NCI-H187 treated with DMSO at 0.1 percent for 48 hours (cell line): ENCODE data around the gene MAGI2.

Source experiments
- DNase-seq: peaks from one replicate; lab custom pipeline; 2025; lab: John Stamatoyannopoulos, UW

Gene MAGI2

DNA sequence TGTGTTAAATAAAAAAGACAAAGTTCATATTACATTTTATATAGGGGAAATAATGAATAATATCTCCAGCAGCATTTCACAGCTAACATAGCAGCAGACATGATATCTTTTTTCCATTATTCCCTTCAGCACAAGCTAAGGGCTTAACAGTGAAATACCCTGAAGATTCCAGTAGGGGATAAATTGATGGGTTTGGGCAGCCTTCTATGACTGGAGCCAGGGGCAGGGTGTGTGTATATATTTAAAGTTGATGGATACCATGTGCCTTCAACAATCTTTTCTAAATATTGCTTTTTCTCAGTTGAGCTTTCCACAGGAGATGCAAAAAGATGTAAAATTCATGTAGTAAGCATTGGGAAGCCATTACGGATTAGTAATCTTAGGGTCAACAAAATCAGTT is 151.2 kb downstream of the MAGI2 start:
- DNase-seq, result no peak

DNA sequence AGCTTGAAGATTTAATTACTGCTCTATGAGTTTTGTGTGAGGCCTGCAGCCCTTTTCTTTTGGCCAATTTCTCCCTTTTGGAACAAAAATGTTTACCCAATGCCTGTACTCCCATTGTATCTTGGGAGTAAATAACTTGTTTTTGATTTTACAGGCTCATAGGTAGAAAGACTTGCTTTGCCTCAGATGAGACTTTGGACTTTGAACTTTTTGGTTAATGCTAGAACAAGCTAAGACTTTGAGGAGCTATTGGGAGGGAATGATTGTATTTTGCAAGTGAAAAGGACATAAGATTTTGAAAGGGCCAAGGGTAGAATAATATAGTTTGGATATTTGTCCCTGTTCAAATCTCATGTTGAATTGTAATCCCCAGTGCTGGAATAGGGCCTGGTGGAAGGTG is 152.0 kb downstream of the MAGI2 start:
- DNase-seq, result no peak

DNA sequence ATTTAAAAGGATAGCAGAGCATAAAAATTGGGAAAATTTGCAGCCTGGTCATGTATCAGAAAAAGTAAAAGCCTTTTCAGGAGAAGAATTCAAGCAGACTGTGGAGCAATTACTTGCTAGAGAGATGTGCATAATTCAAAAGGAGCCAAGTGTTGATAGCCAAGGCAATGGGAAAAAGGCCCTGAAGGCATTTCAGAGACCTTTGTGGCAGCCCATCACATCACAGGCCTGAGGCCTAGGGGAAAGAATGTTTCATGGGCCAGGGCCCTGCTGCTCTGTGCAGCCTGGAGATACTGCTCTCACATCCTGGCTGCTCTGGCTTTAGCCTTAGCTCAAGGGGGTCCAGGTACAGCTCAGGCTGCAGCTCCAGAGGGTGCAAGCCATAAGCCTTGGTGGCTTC is 152.9 kb downstream of the MAGI2 start:
- DNase-seq, result no peak

DNA sequence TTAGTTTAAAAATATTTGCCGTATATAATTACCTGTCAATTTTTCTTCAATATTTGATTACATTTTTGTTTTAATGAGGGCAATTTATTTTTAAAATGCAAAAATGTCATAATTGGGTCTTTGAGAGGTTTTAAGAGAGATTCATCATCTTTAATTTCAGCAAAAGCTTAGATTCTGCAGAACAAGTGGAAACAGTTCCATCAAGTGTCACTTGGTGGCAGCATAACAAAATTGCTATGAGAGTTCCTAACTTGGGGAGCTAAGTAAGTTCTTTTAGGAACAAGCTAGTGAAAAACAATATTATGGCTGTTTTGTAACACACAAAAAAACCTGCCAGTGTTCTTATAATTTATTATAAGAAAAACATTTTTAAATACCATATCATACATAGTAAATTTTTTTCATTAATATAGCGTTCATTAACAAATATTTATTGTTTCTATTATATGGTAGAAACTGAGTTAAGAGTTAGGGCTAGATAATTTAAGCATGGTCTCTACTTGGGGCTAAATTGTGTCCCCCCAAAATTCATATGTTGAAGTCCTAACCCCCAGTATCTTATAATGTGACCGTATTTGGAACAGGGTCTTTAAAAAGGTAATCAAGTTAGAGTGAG is 155.2 kb downstream of the MAGI2 start:
- DNase-seq, result no peak

DNA sequence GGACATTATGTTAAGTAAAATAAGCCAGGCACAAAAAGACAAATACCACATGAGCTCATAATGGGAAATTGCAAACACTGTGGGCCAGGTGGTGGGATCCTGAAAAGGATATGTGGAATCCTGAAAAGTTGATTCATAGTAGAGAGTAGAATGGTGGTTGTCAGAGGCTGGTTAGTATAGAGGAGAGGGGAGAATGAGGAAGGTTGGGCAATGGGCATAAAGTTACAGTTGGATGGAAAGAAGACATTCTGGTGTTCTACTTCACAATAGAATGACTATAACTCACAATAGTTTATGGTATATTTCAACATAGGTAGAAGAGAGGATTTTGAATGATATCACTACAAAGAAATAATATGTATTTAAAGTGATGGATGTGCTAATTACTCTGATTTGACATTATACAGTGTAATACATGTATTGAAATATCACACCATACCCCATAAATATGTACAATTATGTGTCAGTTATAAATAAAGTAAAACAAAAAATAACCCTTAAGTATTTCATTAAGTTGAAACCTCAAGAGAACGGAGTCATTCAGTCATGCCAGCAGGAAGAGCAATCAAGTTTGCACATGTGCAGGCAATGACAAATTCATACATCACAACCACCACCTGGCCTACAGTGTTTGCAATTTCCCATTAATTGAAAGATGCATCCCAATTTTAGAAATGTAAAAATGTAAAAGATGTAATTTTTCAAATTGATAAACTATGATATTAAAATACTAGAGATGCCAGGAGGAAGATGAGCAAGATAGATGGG is 156.7 kb downstream of the MAGI2 start:
- no peak for DNase-seq

DNA sequence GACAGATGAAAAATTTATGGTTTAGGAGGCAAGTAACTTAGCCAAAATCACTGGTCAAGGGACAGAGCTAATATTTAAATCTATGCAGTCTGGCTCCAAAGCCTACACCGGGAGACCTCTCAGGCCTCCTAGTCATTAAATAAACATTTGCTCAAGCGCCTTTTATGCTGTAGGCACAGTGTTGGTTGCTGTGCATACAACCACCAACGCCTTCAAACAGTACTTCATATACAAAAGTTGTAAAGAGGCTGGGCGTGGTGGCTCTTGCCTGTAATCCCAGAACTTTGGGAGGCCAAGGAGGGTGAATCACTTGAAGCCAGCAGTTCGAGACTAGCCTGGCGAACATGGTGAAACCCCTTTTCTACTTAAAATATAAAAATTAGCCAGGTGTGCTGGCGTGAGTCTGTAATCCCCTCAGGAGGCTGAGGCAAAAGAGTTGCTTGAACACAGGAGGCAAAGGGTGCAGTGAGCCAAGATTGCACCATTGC is 159.8 kb downstream of the MAGI2 start:
- no peak for DNase-seq

DNA sequence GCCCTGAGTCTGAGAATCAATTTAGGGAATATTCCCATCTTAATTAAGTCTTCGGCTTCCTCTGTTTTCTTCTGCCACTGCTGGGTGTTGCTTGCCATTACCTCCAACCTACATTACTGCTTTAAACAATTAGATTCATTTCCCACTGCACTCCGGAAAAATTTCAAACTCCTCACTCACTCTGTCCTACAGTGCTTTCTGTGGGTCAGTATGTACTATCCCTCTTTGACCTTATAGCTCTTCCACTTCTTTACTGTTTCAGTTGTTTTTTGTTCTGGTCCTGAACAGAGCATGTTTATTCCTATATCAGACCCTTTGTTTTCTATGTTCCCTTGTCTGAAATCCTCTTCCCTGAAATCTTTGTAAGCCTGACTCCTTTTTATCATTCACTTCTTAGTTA is 160.6 kb downstream of the MAGI2 start:
- no peak for DNase-seq

DNA sequence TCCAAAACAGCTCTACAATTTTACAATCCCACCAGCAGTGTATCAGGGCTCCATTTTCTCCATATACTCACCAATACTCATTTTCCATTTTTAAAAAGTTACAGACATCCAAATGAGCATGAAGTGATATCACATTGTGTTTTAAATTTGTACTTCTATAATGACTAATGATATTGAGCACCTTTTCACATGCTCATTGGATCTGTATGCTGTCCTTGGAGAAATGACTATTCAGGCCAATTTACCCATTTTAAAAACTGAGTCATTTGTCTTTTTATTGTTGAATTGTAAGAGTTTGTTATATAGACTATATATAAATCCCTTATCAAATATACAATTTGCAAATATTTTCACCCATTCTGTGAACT is 162.0 kb downstream of the MAGI2 start:
- DNase-seq, result no peak

DNA sequence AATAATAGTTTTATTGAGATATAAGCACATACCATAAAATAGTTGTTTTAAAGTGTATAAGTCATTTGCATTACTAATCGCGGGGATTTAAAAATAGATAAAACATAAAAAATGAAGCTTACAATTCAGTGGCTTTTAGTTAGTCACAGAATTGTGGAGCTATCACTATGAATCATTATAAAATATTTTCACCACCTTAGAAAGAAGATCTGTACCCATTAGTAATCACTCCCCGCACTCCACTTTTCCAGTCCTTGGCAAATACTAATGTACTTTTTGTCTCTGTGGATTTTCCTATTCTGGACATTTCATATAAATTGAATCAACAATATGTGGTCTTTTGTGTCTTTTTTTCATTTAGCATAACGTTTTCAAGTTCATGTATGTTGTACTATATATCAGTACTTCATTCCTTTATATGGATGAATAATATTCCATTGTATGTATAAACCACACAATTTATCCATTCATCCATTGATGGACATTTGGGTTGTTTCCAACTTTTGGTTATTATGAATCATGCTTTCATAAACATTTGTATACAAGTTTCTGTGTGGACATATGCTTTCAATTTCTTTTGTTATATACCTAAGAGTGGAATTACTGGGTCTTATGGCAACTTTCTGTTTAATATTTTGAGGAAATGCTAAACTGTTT is 162.5 kb downstream of the MAGI2 start:
- no peak for DNase-seq

DNA sequence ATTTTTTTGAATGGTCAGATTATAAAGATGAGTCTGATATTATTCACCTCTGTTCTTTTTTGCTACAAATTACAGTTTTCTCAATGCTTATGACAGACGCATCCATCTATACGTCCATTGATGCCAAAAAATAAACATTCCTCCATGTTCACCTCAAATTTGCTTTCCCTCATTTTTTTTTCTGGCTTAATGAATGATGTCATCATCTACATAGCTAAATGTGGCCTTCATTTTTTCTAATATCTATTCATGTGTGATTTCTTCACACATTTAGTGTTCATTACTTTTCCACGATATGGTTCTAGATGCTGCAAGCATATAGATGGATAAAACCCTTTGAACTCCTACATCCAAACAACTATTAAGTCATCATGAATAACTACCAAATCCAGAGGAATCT is 163.1 kb downstream of the MAGI2 start:
- DNase-seq, result no peak

DNA sequence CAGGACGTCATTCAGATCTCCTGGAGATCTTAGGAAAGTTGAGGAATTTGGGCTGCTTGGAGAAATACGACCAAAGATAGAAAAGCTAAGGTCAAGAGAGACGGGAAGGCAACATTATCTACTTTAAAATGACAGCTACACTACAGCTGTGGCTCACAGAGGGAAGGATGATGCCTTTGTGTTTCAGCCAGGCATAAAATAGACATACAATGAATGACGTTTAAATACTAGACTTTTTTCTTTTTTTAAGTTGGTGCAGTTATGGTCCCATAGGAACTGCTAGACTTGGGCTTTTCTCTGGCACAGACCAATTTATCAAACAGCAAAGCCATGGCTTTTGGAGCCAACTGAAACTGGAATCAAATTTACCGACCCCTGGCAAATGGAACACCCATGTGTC is 164.8 kb downstream of the MAGI2 start:
- no peak for DNase-seq

DNA sequence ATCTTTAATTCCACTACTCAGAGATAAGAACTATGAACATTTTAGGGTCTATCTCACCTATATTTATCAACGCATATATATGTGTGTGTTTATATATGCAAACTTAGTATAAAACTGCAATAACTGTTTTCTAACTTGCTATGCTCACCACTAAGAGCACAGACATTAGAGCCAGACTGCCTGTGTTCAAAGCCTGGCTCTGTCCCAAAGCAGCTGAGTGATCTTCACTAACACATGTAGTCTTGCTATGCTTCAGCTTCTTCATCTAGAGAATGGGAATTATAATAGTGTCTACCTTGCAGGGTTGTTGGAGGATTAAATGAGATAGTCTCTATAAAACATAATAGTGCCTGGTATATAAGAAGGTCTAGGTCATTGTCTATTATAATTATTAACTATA is 165.5 kb downstream of the MAGI2 start:
- no peak for DNase-seq

DNA sequence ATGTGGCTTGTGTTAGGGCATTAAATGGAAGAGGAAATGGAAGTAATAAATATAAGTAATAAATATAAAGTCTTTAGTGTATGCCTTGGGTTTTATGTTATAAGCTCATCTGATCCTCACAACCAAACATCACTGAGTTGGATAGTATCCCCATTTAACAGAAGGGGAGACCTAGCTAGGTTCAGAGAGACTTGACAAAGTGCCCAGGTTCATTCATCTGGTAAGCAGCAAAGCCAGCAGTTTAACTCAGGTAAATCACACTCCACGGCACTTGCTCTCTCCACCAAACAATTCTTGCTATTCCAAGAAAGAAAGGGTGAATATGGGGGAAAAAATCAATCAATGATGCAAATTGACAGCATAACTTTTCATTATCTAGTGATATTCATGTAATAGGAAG is 167.3 kb downstream of the MAGI2 start:
- DNase-seq, result no peak

DNA sequence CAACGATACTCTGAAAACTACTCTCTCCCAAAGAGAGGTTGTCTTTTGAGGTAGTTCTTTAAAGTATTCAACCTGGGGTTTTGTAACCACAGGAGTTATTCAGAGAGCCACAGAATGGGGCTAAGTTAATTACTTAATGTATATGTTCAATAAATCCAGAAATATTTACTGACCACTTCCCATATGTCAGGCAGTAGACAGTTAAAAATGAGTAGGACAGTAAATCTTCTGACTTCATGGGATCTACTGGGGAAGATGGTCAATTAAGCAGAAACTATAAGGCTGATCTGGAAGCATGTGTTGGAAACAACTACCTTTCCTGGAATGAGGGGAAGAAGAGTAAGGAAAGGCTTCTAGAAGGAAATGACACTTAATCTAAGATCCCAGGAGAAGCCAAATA is 167.7 kb downstream of the MAGI2 start:
- DNase-seq, result no peak

DNA sequence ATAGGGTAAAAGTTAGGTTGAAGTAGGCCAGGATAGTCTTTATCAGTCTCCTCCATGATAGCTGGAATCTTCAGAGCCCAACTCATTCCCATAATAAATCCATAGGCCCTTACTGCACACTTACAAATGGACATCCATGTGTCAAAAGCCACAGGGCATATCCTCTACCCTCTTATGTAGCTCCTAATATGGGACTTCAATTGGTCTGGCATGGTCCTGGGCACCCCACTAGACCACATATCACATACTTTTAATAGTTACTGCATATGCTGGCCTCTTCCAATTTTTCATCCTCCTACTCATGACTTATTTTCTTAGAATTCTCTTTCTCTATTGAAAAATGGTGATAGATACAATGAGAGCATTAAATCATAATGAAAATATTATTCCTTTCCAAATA is 169.3 kb downstream of the MAGI2 start:
- DNase-seq, result no peak

DNA sequence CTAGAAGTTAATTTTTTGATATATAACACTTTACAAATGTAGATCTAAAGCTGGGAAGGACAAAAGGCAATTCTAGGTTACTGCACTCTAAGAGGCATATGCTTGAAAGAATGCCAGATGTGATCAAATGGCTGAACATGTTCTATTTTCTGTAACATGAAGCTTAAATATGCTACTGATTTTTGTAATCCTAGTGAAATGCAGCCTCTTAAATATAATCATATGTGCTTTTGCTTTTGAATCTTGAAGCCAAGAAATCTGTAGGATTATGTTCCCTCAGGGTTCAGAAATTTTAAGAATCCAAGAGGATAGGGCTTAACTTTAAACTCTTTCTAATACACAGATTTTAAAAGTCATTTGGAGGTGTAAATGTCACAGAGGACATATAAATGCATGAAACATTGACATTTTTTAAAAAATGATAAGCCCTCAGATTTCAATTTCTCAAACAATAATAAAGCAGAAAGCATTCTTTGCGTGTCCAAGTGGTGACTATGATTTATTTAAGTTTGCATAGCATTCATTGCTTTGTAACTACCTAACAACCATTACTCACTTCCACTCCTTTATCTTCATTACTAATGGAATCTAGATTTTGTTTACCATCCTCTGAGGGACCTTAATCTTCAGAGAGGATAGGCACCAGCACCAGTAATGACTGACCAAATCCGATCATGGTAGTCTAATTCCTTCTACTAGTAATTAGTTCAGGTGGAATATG is 170.4 kb downstream of the MAGI2 start:
- no peak for DNase-seq

DNA sequence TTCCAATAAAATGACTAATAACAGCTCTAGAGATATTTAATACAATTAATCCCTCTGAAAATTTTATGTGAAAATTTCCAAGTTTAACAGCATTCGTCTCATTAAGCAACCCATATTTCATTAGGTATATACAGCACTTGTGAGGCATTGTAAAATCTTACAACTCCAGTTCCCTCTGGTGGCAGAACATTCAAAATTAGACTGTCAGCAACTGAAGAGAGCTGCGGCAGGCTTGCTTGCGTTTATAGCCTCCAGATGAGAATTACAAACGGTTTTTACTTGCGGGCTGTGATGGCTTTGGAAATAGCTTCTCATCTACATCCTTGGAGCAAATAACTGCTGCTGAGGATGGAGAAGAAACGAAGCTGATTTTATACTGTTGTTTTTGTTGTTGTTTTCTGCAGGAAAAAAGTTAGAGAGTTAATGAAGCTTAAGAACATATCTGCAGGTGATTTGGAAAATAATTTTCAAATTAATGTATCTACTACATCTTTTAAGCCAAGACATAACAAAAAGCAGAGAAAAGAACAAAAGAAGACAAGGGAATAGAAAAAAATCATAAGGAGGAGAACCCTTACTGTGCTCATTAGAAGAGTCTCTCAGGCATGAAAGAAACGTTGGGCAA is 171.3 kb downstream of the MAGI2 start:
- no peak for DNase-seq

DNA sequence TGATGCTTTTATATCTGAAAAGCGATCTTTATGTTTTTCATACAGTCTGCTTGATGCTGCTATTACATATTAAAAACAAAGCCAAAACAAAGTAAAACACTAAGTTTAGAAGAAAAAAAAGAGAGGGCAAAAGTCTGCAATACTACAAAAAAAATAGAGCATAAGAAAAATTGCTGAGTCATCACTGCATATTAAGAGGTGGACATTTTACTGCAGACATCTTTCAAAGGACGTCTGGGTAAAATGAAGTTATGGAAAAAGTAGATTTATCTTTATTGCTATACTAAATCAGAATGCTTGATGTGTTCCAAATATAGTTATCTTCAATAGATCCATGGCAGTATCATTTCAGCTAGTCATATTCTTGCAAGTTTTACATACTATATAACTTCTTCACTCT is 172.0 kb downstream of the MAGI2 start:
- DNase-seq, result no peak

DNA sequence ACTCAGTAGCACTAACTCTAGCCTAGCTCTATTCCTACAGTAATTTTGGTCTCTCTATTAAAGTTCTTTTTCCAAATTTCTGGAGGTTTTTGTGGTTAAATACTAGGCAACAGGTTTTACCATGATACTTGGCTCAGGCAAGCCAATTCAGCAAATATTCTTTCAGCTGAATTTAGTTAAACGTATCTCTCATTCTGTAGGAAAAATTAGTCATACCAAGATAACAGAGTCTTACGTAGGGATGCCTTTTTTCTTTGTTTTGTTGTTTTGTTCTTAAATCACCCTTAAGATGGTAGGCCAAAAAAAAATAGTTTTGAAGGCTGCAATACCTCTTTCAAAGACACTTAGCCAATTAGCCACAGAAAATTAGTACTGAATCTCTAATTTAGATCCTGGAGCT is 180.5 kb downstream of the MAGI2 start:
- no peak for DNase-seq

DNA sequence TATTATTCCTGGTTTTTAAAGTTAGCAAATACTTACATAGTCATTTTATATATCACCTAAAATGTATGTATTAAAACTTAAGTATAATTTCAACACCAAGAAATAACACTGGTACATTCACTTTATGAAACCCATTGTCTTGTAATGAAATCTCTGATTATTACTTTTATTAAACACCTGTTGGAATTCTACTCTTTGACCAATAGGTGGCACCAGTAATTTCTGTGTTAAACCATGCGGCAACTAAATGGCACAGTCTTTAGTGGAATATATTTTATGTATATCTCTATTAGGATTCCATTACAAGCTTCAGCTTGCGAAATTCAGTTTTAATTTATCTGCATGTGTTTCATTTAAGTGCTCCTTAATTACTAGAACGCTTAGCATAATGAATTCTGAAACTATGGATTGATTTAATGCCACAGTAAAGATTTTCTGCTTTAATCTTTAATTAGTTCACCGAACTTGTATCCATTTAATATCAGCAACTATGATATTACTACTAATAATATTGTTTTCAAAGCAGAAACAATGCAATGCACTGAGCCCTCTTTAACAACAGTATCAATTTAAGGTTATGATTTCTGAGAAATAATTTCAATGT is 181.3 kb downstream of the MAGI2 start:
- no peak for DNase-seq

DNA sequence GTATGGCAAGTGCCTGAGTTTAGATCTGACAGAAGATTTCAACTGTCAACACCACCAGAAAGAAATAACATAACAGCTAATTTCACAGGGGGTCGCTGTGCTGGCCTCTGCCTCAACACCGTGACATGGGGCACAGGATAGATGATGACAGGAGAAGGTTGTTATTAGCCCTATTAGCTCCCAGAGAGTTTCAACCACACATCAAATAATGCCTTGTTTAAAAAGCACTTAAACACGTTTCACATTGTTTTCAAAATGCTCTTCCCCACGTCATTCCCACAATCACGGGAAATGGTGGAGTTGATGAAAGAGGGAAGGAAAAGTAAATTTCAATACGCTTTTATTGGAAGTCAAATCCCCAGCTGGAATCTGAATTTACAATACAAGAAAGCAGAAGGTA is 184.7 kb downstream of the MAGI2 start:
- DNase-seq, result no peak

DNA sequence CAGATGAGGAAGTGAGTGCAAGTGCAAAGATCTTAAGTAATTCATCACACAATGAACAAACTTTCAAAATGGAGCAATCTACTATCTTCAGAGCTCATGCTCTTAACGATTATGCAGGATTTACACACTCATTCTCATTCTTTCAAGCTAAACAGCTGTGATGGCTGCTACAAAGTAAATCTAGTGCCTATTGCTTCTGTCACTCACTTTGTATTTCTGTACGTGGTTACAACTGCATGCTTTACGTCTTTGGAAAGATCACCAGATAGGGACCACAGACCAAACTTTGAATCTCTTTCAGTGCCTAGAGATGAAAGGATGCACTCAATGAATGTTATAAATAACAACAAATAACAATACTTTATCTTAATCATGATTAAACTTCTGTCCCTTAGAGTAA is 194.6 kb downstream of the MAGI2 start:
- no peak for DNase-seq
